HepG2 (cell line): ENCODE data around the gene ZSWIM2. TPM values are rescaled to one million over a fixed set of nuclear protein-coding genes. Genes with fewer than 3 reads are reported as not detected.
A peak's percentile ranks its signal among the peaks of the same experiment; 100 is the strongest.

Experiments used
- ATAC-seq: fragments of 200-7000 bp; cut with Tn5 transposase; 3 replicates; pipeline ENCODE4 v1.9.1; 2020; ENCODE audit warnings: mild to moderate bottlenecking, moderate library complexity
- BruUV-seq: library from RNA; stranded (reverse); fragments of 400-500 nt; replicated peaks from 2 replicates; lab custom pipeline; 2021; lab: Mats Ljungman, UMichigan
- CTCF ChIA-PET: fragments of 300-600 bp; formaldehyde crosslinking; extraction: SDS; loops from one replicate; lab custom pipeline; 2021; ENCODE audit warnings: low total read pairs, inconsistent platforms, low intra/inter-chr PET ratio; lab: Yijun Ruan, JAX
- POLR2A ChIA-PET: fragments of 350-600 bp; sonication (Branson Sonifier 250); formaldehyde crosslinking; loops from one replicate; lab custom pipeline; 2020; ENCODE audit warnings: antibody characterized with exemption, inconsistent platforms; lab: Yijun Ruan, JAX
- DNase-seq: peaks from one replicate; pipeline ENCODE4 v3.0.0-alpha.2; 2015; ENCODE audit warnings: low spot score
- FAIRE-seq: peaks from 3 replicates; lab custom pipeline; 2011; peaks lifted over from hg19 to GRCh38; lab: Jason Lieb, UNC
- H2AFZ ChIP-seq: one replicate; pipeline ENCODE4 v1.6.1; 2011; ENCODE audit warnings: low read length, inconsistent platforms
- H3K27ac ChIP-seq: fragments of 300-600 bp; 3 replicates; pipeline ENCODE4 v1.8.0; 2011; ENCODE audit warnings: mixed run types, mild to moderate bottlenecking, mixed read lengths, low read length, inconsistent platforms; ENCODE audit not compliant: insufficient read depth; ENCODE audit errors: extremely low read length
- H3K27me3 ChIP-seq, 2 experiments: fragments of 200-600 bp in 1 of 2; 2 replicates in 1 of 2; 3 replicates in 1 of 2; pipeline versions ENCODE4 v1.6.0 to v1.8.0; 2011; ENCODE audit warnings: low read length in 2 of 2, mild to moderate bottlenecking in 2 of 2, moderate library complexity in 2 of 2, inconsistent platforms in 1 of 2; ENCODE audit not compliant: insufficient read depth in 2 of 2, control insufficient read depth in 1 of 2
- H3K36me3 ChIP-seq, 2 experiments: fragments of 200-600 bp in 1 of 2; replicated peaks in 1 of 2; 2 replicates in 1 of 2; 3 replicates in 1 of 2; pipeline versions ENCODE4 v1.5.1 to v1.8.0; 2011; ENCODE audit warnings: low read length in 2 of 2, inconsistent platforms in 1 of 2; ENCODE audit not compliant: insufficient read depth in 2 of 2, control insufficient read depth in 1 of 2
- H3K4me1 ChIP-seq: 2 replicates; pipeline ENCODE4 v1.5.1; 2012; ENCODE audit warnings: low read length, inconsistent platforms; ENCODE audit not compliant: insufficient read depth
- H3K4me2 ChIP-seq: 2 replicates; pipeline ENCODE4 v1.6.0; 2011; ENCODE audit warnings: low read depth, low read length, inconsistent platforms
- H3K4me3 ChIP-seq, 3 experiments: fragments of 200-600 bp in 1 of 3; sonication (generic), shearing (Covaris generic) in 1 of 3; replicated peaks in 1 of 3; 2 replicates each; pipeline ENCODE4 v1.5.1; 2011 to 2016; ENCODE audit warnings: low read length in 3 of 3, inconsistent platforms in 2 of 3, low read depth in 2 of 3, mild to moderate bottlenecking in 2 of 3, control low read depth in 1 of 3, mixed read lengths in 1 of 3; ENCODE audit not compliant: insufficient read depth in 1 of 3
- H3K79me2 ChIP-seq: one replicate; pipeline ENCODE4 v1.6.1; 2011; ENCODE audit warnings: low read length, inconsistent platforms; ENCODE audit not compliant: insufficient read depth
- H3K9ac ChIP-seq: 2 replicates; pipeline ENCODE4 v1.6.0; 2011; ENCODE audit warnings: mild to moderate bottlenecking, low read depth, low read length, inconsistent platforms; ENCODE audit not compliant: insufficient read depth
- H3K9me3 ChIP-seq: 2 replicates; pipeline ENCODE4 v1.5.1; 2012; ENCODE audit warnings: mild to moderate bottlenecking, low read length
- H4K20me1 ChIP-seq: 2 replicates; pipeline ENCODE4 v1.6.0; 2011; ENCODE audit warnings: inconsistent platforms, mild to moderate bottlenecking, low read length, moderate library complexity; ENCODE audit not compliant: insufficient read depth
- MAX ChIP-seq: IDR thresholded peaks from 2 replicates; pipeline ENCODE4 v1.6.1; 2012; ENCODE audit warnings: inconsistent platforms
- SALL2 ChIP-seq: sonication (generic); formaldehyde crosslinking; IDR thresholded peaks from 2 replicates; pipeline ENCODE4 v1.8.1; 2023; ENCODE audit warnings: mild to moderate bottlenecking, missing genetic modification reagents, inconsistent platforms
- SNAPC2 ChIP-seq: sonication (generic); formaldehyde crosslinking; IDR thresholded peaks from 2 replicates; pipeline ENCODE4 v1.8.1; 2022; ENCODE audit warnings: mild to moderate bottlenecking, missing genetic modification reagents
- ZNF101 ChIP-seq: sonication (generic); formaldehyde crosslinking; IDR thresholded peaks from 2 replicates; pipeline ENCODE4 v1.4.0; 2020; ENCODE audit warnings: mild to moderate bottlenecking, low read depth, missing genetic modification reagents, borderline replicate concordance
- ZNF160 ChIP-seq: sonication (generic); formaldehyde crosslinking; IDR thresholded peaks from 2 replicates; pipeline ENCODE4 v1.8.0; 2022; ENCODE audit warnings: mild to moderate bottlenecking, inconsistent platforms, missing genetic modification reagents
- ZNF468 ChIP-seq: sonication (generic); formaldehyde crosslinking; IDR thresholded peaks from 2 replicates; pipeline ENCODE4 v1.8.0; 2022; ENCODE audit warnings: mild to moderate bottlenecking, moderate library complexity, missing genetic modification reagents
- ZNF768 ChIP-seq: sonication (generic); formaldehyde crosslinking; IDR thresholded peaks from 2 replicates; pipeline ENCODE4 v1.4.0; 2020; ENCODE audit warnings: missing genetic modification reagents
- ZNF878 ChIP-seq: sonication (generic); formaldehyde crosslinking; IDR thresholded peaks from 2 replicates; pipeline ENCODE4 v1.8.1; 2023; ENCODE audit warnings: mild to moderate bottlenecking, missing genetic modification reagents, moderate library complexity
- WGBS: methylation state at CpG from one replicate; pipeline ENCODE4 v1.1.6; 2017; ENCODE audit warnings: low lambda C conversion rate; 5-methylcytosine and 5-hydroxymethylcytosine counted together
- in situ Hi-C: cut with HindIII; loops from 2 replicates; pipeline ENCODE4 v1.10.0; 2017; ENCODE audit warnings: low pct_unique_long_range_greater_than_20kb; ENCODE audit not compliant: extremely low pct_ligation_motif_present
- intact Hi-C: fragments of 100-400 bp; cut with micrococcal nuclease; formaldehyde crosslinking; loops from one replicate; pipeline ENCODE4 v1.10.0; 2022; ENCODE audit not compliant: unreplicated experiment
- polyA plus RNA-seq, 8 experiments: library from polyadenylated mRNA; depleted of rRNA in 3 of 8; stranded (reverse) in 7 of 8; unstranded in 1 of 8; fragments of >200 nt; fragmentation: Illumina TruSeq in 4 of 8; extraction: Trizol in 4 of 8; gene quantifications; 2 replicates each; pipeline versions ENCODE4 v1.2.1 to v1.2.3, GENCODE V29; 2011 to 2016; ENCODE audit warnings: low read depth in 4 of 8, missing spikeins in 1 of 8, mixed read lengths in 1 of 8; ENCODE audit not compliant: insufficient read depth in 1 of 8
- total RNA-seq, 5 experiments: library from RNA; depleted of rRNA; stranded (reverse); fragments of >200 nt; fragmentation: Illumina TruSeq; extraction: Trizol; gene quantifications; 2 replicates each; pipeline ENCODE4 v1.2.3, GENCODE V29; 2016; ENCODE audit warnings: low read depth in 1 of 5
- TF ChIP-seq, protein P1 (sequence below): sonication (generic); formaldehyde crosslinking; IDR thresholded peaks from 2 replicates; pipeline ENCODE4 v1.4.0; 2020; ENCODE audit warnings: missing genetic modification reagents

The ZSWIM2 gene
- total and polyA plus RNA-seq, 2 of the 13 experiments (the other 11 are each of a cell fraction or from before 2014, with no cell fraction given) = not detected

GRCh38 chr2:186882511-186883071 is 33.6 kb upstream of the ZSWIM2 start (continued):
- TF ChIP-seq ZNF878 = no peak

DNA sequence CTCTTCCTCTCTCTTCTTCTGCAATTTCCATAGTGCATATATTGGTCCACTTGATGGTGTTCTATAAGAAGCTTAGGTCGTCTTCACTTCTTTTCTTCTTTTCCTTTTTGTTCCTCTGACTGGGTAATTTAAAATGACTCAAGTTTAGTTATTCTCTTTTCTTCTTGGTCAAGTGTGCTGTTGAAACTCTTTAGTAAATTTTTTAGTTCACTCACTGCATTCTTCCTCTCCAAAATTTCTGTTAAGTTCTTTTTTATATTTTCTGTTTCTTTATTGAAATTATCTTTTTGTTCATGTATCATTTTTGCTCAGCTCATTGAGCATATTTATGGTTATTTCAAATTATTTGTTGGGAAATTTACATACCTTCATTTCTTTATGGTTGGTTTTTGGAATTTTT is 32.7 kb upstream of the ZSWIM2 start:
- no peak overlapping the region for H3K4me3 ChIP-seq
- no TSS peak for BruUV-seq
- no peak overlapping the region for H3K27ac ChIP-seq
- FAIRE-seq = no peak
- CTCF ChIA-PET = no interaction called here
- H3K27me3 ChIP-seq = no peaks in the 10 kb centered on the region; a peak in 1 of 5 replicates
- H3K9me3 ChIP-seq = no peaks in the 10 kb centered on the region
- WGBS = 0% methylated on average over 1 of the region's 1 CpG
- no peak overlapping the region for H3K9ac ChIP-seq
- TF ChIP-seq, protein P1, sequence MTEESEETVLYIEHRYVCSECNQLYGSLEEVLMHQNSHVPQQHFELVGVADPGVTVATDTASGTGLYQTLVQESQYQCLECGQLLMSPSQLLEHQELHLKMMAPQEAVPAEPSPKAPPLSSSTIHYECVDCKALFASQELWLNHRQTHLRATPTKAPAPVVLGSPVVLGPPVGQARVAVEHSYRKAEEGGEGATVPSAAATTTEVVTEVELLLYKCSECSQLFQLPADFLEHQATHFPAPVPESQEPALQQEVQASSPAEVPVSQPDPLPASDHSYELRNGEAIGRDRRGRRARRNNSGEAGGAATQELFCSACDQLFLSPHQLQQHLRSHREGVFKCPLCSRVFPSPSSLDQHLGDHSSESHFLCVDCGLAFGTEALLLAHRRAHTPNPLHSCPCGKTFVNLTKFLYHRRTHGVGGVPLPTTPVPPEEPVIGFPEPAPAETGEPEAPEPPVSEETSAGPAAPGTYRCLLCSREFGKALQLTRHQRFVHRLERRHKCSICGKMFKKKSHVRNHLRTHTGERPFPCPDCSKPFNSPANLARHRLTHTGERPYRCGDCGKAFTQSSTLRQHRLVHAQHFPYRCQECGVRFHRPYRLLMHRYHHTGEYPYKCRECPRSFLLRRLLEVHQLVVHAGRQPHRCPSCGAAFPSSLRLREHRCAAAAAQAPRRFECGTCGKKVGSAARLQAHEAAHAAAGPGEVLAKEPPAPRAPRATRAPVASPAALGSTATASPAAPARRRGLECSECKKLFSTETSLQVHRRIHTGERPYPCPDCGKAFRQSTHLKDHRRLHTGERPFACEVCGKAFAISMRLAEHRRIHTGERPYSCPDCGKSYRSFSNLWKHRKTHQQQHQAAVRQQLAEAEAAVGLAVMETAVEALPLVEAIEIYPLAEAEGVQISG = no peak
- TF ChIP-seq ZNF160 (CRISPR knock-in tag) = peak; percentile 94; the same call in 1 of the 2 replicates
- H4K20me1 ChIP-seq = no peaks in the 10 kb centered on the region
- no peak overlapping the region for H3K4me2 ChIP-seq
- H3K4me1 ChIP-seq = no peaks in the 10 kb centered on the region
- in situ Hi-C loops (no loop called here), intact Hi-C loops (no loop called here)
- POLR2A ChIA-PET = no interaction called here
- no peak for ATAC-seq
- H3K36me3 ChIP-seq = no peaks in the 10 kb centered on the region
- H2AFZ ChIP-seq = no peak overlapping the region
- no peaks in the 10 kb centered on the region for H3K79me2 ChIP-seq
- DNase-seq = no peak

GRCh38 chr2:186879312-186879711 is 30.3 kb upstream of the ZSWIM2 start:
- Histone ChIP-seq H3K27me3 (no peaks in the 10 kb centered on the region; a peak in 1 of 5 replicates), H3K9ac (no peak overlapping the region), H3K9me3 (no peaks in the 10 kb centered on the region), H3K4me1 (no peaks in the 10 kb centered on the region), H3K79me2 (no peaks in the 10 kb centered on the region), H3K27ac (no peak overlapping the region), H4K20me1 (no peaks in the 10 kb centered on the region), H3K4me2 (no peak overlapping the region), H3K4me3 (no peak overlapping the region), H3K36me3 (no peaks in the 10 kb centered on the region), H2AFZ (no peak overlapping the region)
- ATAC-seq (no peak), FAIRE-seq (no peak), DNase-seq (no peak)
- ChIA-PET POLR2A (no interaction called here), CTCF (no interaction called here)
- intact Hi-C loops = no loop called here
- WGBS = 0% methylated on average over 2 of the region's 2 CpGs
- no TSS peak for BruUV-seq
- in situ Hi-C loops = no loop called here
- TF ChIP-seq ZNF101 (CRISPR knock-in tag) (no peak), SALL2 (no peak), ZNF468 (CRISPR knock-in tag) (no peak), MAX (no peak), SNAPC2 (no peak), ZNF768 (CRISPR knock-in tag) (no peak)
- TF ChIP-seq, all 625 proteins: peak for 0
